ENCODE measurements around the gene PSD2.

The PSD2 gene

DNA sequence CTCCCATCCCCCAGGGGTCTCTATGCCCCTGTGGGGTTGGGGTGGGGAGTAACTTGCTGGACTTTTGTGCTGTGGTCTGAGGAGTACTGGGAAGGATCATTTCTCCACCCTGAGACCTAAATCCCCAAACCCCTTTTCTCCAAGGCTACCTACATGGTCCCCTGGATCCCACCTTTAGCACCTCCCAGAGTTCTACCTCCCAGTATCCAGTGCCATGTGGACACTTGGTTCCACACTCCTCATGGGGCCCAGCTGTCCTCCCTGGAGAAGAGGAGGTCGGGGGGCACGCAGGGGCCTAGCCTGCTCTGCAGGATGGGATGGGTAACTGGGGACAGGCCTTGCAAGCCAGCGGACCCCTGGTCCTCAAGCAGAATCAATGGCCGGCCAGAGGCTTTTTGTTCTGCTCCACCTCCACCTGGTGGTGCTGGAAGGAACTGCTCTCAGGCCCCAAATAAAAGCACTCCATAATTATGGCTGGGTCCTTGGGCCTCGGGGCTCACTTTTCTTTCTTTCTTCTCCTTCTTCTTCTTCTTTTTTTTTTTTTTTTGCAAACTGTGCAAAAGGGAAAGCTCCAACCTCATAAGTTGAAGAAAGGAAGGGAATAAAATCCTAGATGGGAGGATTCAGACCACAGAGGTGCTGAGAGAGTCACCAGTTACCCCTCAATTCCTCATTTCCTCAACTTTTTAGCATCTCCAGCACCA is 68.4 kb downstream of the PSD2 start:
- no peaks in the 10 kb centered on the region for H3K9me3 ChIP-seq (ENCODE audit: low read depth, low read length)
- no peaks in the 10 kb centered on the region for H3K36me3 ChIP-seq (ENCODE audit: insufficient read depth, low read length)
- no peak for DNase-seq (ENCODE audit: low read depth, low spot score)
- no peak overlapping the region for H3K9ac ChIP-seq (ENCODE audit: insufficient read length)
- H3K27ac ChIP-seq = no peak overlapping the region
- TF ChIP-seq POLR2AphosphoS5 (IDR thresholded peaks at IDR 0.05; ENCODE audit: borderline replicate concordance, low read depth, low read length) (no peak), EZH2 (IDR thresholded peaks at IDR 0.05) (no peak), FOXP2 (optimal IDR thresholded peaks at IDR 0.05; ENCODE audit: control extremely low read depth, extremely low read length, insufficient read depth) (no peak)
- H3K4me3 ChIP-seq = no peak overlapping the region

DNA sequence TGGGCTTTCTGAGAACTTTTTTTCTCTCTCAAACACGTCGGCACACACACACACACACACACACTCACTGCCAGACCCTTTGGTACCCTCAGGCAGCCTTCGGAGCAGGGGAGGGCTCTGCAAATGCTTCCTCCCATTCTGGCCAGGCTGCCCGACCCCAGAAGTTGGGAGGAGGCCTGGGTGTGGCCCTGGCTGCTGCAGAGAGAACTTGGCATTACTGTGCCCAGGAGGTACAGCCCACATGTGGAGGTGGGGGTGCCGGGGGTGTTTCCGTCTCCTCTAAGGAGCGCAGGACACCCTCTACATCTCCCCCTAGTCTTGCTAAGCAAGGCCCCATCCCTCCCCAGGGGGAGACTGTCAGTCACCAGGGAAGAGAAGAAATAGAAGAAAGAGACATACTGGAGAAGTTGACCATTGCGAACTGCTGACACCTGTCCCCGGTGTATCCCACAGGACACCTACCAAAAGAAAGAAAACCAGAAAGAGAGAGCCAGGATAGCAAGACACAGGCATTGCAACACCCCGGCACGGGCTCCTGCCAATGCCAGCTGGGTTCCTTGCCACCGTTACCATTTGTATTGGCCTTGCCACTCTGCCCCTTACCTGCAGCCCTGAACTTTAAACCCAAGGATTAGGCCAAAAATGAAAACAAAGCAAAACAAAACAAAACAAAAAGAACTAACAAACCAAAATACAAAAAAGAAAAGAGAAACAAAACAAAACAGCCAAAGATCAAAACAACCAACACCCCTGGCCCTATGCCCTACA is 69.3 kb downstream of the PSD2 start:
- DNase-seq (ENCODE audit: low read depth, low spot score) = no peak
- no peak overlapping the region for H3K27ac ChIP-seq
- TF ChIP-seq POLR2AphosphoS5 (IDR thresholded peaks at IDR 0.05; ENCODE audit: borderline replicate concordance, low read depth, low read length) (no peak), EZH2 (IDR thresholded peaks at IDR 0.05) (no peak), FOXP2 (optimal IDR thresholded peaks at IDR 0.05; ENCODE audit: control extremely low read depth, extremely low read length, insufficient read depth) (no peak)
- no peak overlapping the region for H3K4me3 ChIP-seq
- no peak overlapping the region for H3K9ac ChIP-seq (ENCODE audit: insufficient read length)
- H3K36me3 ChIP-seq (ENCODE audit: insufficient read depth, low read length) = no peaks in the 10 kb centered on the region
- no peaks in the 10 kb centered on the region for H3K9me3 ChIP-seq (ENCODE audit: low read depth, low read length)

DNA sequence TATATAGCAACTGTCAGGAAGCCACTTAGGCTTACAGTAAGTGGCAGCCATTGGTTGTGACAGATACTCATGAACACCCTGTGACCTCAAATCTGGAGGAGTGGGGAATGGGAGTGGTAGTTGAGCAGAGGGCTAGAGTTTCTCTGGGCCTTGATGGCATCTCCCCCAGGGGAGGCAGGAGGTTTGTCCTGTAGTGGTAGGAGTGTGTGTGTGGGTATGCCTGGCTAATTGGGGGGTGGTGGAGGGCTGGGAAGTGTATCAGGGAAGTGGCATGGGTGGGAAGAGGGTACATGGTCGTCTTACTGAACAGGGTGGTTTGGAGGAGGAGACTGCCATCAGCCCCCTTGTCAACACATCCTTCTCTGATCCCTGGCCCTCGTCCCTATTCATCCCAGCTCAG is 71.5 kb downstream of the PSD2 start:
- no peak for TF ChIP-seq EZH2 (IDR thresholded peaks at IDR 0.05)
- TF ChIP-seq FOXP2 (optimal IDR thresholded peaks at IDR 0.05; ENCODE audit: control extremely low read depth, extremely low read length, insufficient read depth) = no peak
- no peak for TF ChIP-seq POLR2AphosphoS5 (IDR thresholded peaks at IDR 0.05; ENCODE audit: borderline replicate concordance, low read depth, low read length)
- H3K9ac ChIP-seq (ENCODE audit: insufficient read length) = no peak overlapping the region
- H3K27ac ChIP-seq = no peak overlapping the region
- H3K4me3 ChIP-seq = no peak overlapping the region
- H3K9me3 ChIP-seq (ENCODE audit: low read depth, low read length) = no peaks in the 10 kb centered on the region
- H3K36me3 ChIP-seq (ENCODE audit: insufficient read depth, low read length) = no peaks in the 10 kb centered on the region
- no peak for DNase-seq (ENCODE audit: low read depth, low spot score)

DNA sequence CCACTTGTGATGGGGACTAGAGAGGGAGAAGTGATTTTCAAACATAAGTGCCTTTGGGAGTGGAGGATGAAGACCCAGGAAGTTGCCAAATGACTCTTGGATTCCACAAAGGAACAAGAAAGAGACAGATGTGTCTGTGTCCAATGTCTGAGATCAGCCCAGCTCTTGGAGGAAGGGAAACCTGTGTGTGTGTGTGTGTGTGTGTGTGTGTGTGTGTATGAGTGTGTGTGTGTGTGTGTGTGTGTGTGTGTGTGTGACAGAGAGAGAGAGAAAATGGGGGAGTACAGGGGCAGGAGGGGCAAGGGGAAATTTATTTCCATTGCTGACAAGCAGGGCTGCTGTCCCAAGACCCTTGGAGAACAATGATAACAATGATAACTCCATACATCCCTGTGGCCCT is 72.0 kb downstream of the PSD2 start:
- DNase-seq (ENCODE audit: low read depth, low spot score) = no peak
- H3K9me3 ChIP-seq (ENCODE audit: low read depth, low read length) = no peaks in the 10 kb centered on the region
- no peaks in the 10 kb centered on the region for H3K36me3 ChIP-seq (ENCODE audit: insufficient read depth, low read length)
- no peak overlapping the region for H3K4me3 ChIP-seq
- no peak overlapping the region for H3K9ac ChIP-seq (ENCODE audit: insufficient read length)
- no peak overlapping the region for H3K27ac ChIP-seq
- TF ChIP-seq POLR2AphosphoS5 (IDR thresholded peaks at IDR 0.05; ENCODE audit: borderline replicate concordance, low read depth, low read length) (no peak), EZH2 (IDR thresholded peaks at IDR 0.05) (no peak), FOXP2 (optimal IDR thresholded peaks at IDR 0.05; ENCODE audit: control extremely low read depth, extremely low read length, insufficient read depth) (no peak)

DNA sequence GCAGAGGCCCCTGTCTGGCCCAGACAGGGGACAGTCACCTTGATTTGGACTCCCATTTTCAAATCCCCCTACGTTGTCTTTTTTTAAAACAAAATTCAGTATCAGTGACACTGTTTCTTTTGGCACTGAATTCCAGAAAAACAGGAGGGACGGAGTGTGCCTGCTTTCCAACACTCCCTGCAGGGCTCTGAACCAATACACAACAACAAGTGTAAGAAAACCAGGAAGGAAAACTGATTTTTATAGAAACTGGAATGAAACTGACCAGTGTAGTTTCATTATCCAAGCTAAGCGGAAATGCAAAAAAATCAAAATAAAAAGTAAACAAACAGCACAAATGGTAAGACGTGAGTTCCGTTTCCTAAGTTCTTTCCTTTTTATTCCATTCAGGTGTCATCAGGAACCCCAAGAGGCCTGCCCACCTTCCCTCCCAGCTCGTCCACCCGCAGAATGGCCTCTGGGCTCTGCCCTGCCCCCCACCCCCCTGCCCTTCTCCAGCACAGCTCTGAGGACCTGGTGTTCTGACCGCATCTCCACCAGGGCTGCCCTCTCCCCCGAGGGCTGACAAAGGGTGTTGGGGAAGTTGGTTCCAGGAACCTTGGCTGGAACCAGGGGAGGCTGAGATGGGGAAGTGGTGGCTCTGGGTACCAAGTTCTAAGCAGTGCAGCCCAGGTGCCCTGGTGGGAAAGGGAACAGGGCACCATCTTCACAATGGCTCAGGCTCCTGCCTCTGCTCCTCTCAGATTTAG is 73.6 kb downstream of the PSD2 start:
- TF ChIP-seq FOXP2 (optimal IDR thresholded peaks at IDR 0.05; ENCODE audit: control extremely low read depth, extremely low read length, insufficient read depth) (no peak), POLR2AphosphoS5 (IDR thresholded peaks at IDR 0.05; ENCODE audit: borderline replicate concordance, low read depth, low read length) (no peak), EZH2 (IDR thresholded peaks at IDR 0.05) (no peak)
- Histone ChIP-seq H3K36me3 (ENCODE audit: insufficient read depth, low read length) (no peaks in the 10 kb centered on the region), H3K9ac (ENCODE audit: insufficient read length) (no peak overlapping the region), H3K27ac (no peak overlapping the region), H3K9me3 (ENCODE audit: low read depth, low read length) (no peaks in the 10 kb centered on the region), H3K4me3 (no peak overlapping the region)
- DNase-seq (ENCODE audit: low read depth, low spot score) = no peak

DNA sequence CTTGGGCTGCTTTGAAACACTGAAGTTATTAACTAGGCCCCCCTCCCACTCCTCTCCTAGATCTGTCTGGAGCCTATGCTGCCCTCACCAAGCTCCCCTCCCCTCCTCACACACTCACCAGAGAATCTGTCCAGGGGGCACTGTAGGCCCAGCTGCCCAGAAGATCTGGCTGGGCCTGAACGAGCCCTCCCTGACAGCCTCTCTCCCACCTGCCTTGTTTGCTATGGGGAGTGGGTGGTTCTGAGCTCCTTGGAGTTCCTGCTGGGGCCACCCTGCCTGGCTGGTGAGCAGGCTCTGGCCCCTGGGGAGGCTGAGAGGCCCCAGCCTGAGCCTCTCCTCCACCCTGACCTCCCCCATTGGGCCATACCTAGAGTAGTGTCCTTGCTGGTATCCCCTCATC is 75.1 kb downstream of the PSD2 start:
- Histone ChIP-seq H3K9me3 (ENCODE audit: low read depth, low read length) (no peaks in the 10 kb centered on the region), H3K36me3 (ENCODE audit: insufficient read depth, low read length) (no peaks in the 10 kb centered on the region), H3K27ac (no peak overlapping the region), H3K9ac (ENCODE audit: insufficient read length) (no peak overlapping the region), H3K4me3 (no peak overlapping the region)
- no peak for DNase-seq (ENCODE audit: low read depth, low spot score)
- TF ChIP-seq FOXP2 (optimal IDR thresholded peaks at IDR 0.05; ENCODE audit: control extremely low read depth, extremely low read length, insufficient read depth) (no peak), EZH2 (IDR thresholded peaks at IDR 0.05) (no peak), POLR2AphosphoS5 (IDR thresholded peaks at IDR 0.05; ENCODE audit: borderline replicate concordance, low read depth, low read length) (no peak)

DNA sequence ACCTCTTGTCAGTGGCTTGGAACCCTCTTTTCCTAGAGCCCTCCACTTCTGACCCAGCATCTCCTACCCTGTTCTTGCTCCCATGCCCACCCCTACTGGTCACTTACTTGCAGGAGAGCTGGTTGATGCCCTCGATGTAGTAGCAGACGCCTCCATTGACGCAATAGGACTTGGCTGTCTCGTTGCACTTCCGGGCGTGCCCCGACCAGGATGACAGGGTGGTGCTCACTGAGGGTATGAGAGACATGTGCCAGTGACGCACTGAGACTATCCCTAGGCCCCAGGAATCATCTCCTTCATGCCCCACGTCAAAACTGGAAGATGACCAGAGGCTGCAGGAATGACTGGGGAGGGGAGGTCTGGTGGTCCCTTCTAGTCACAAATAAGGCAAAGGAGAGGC is 76.0 kb downstream of the PSD2 start:
- Histone ChIP-seq H3K9me3 (ENCODE audit: low read depth, low read length) (peaks cover 3% of the 10 kb centered on the region; the same call in 1 of the 2 replicates), H3K36me3 (ENCODE audit: insufficient read depth, low read length) (no peaks in the 10 kb centered on the region), H3K27ac (no peak overlapping the region), H3K9ac (ENCODE audit: insufficient read length) (no peak overlapping the region), H3K4me3 (no peak overlapping the region)
- DNase-seq (ENCODE audit: low read depth, low spot score) = no peak
- TF ChIP-seq EZH2 (IDR thresholded peaks at IDR 0.05) (no peak), FOXP2 (optimal IDR thresholded peaks at IDR 0.05; ENCODE audit: control extremely low read depth, extremely low read length, insufficient read depth) (no peak), POLR2AphosphoS5 (IDR thresholded peaks at IDR 0.05; ENCODE audit: borderline replicate concordance, low read depth, low read length) (no peak)

Measured in SK-N-MC (cell line).